SK-N-SH treated with all-trans-retinoic acid at 6 μM for 48 hours (cell line): ENCODE results near the gene FOSB.

Source experiments
- ATAC-seq: fragments of 200-7000 bp; cut with Tn5 transposase; 3 replicates; pipeline ENCODE4 v1.9.1; 2020; ENCODE audit warnings: mild to moderate bottlenecking, moderate library complexity
- BACH2 ChIP-seq: fragments of 250-450 bp; sonication (Bioruptor Pico); IDR thresholded peaks from 2 replicates; pipeline ENCODE4 v1.9.0; 2021; ENCODE audit warnings: mild to moderate bottlenecking, borderline replicate concordance
- CSDC2 ChIP-seq: fragments of 250-450 bp; sonication (Bioruptor Pico); IDR thresholded peaks from 2 replicates; pipeline ENCODE4 v1.5.0; 2020; ENCODE audit warnings: mild to moderate bottlenecking, moderate library complexity
- GLIS3 ChIP-seq: fragments of 250-450 bp; sonication (Bioruptor Pico); IDR thresholded peaks from 2 replicates; pipeline ENCODE4 v1.5.0; 2020; ENCODE audit warnings: mild to moderate bottlenecking, moderate library complexity
- ISL1 ChIP-seq: fragments of 250-450 bp; sonication (Bioruptor Pico); IDR thresholded peaks from 2 replicates; pipeline ENCODE4 v2.1.2; 2022; ENCODE audit warnings: mild to moderate bottlenecking, moderate library complexity
- OSR1 ChIP-seq: fragments of 250-450 bp; sonication (Bioruptor Pico); IDR thresholded peaks from 2 replicates; pipeline ENCODE4 v1.8.0; 2022; ENCODE audit warnings: moderate library complexity, mild to moderate bottlenecking, inconsistent platforms
- PPARA ChIP-seq: fragments of 250-450 bp; sonication (Bioruptor Pico); IDR thresholded peaks from 2 replicates; pipeline ENCODE4 v1.5.0; 2020; ENCODE audit warnings: mild to moderate bottlenecking, borderline replicate concordance
- ZNF565 ChIP-seq: fragments of 450-650 bp; formaldehyde crosslinking; conservative IDR thresholded peaks from 2 replicates; pipeline ENCODE4 v1.5.0; 2020; ENCODE audit warnings: low read depth, mild to moderate bottlenecking, moderate library complexity

The FOSB gene

DNA sequence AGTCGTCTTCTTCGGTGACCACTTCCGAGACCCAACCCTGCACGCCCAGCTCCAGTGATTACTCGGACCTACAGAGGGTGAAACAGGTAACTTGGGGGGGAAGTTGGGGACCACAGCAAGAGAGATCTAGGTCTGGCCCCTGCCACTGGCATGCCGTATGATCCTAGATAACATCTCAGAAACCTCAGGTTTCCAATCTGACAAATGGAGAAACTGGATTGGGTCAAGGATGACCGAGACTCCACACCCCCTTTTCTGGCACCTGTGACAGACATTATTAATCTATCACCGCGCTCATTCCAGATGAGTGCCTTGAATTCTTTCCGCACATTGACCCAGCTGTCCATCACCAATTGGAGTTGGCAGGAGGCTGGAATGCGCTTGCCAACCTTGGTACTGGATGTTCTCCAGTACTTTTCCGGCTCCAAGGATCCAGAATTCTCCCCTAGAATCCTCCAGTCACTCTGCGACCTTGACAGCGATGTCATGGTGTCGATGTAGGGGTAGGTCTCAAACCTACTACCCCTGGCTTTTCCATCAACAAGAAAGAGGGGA, 56.9 kb downstream of the FOSB start:
- ATAC-seq: no peak
- TF ChIP-seq CSDC2 (CRISPR knock-in tag): no peak
- TF ChIP-seq PPARA (CRISPR knock-in tag): no peak
- no peak for TF ChIP-seq ISL1
- no peak for TF ChIP-seq OSR1
- TF ChIP-seq GLIS3 (CRISPR knock-in tag): no peak
- no peak for TF ChIP-seq ZNF565 (CRISPR knock-in tag)
- TF ChIP-seq BACH2 (CRISPR knock-in tag): no peak
- TF ChIP-seq, all 23 proteins: peak for 0
